Breast epithelium (tissue), 4 donors: ENCODE data around the gene CHD9. TPM values are rescaled to one million over a fixed set of nuclear protein-coding genes. Genes with fewer than 3 reads are reported as not detected.

ENCODE experiments used
- DNase-seq, 2 donors: peaks; one replicate each; pipeline ENCODE4 v3.0.0-alpha.2; 2019; ENCODE audit warnings: low spot score in 2 of 2
- H3K27ac ChIP-seq, 2 donors: fragments of 200-600 bp; sonication (generic) in 1 of 2; one replicate each; pipeline ENCODE4 v1.5.1; 2016 to 2019; ENCODE audit warnings: mild to moderate bottlenecking in 1 of 2
- H3K27me3 ChIP-seq, 2 donors: fragments of 200-600 bp; sonication (generic) in 1 of 2; one replicate each; pipeline versions ENCODE4 v1.5.1 to v1.6.0; 2017 to 2019; ENCODE audit warnings: control low read depth in 1 of 2, mild to moderate bottlenecking in 1 of 2
- H3K36me3 ChIP-seq: fragments of 200-600 bp; one replicate; pipeline ENCODE4 v1.5.1; 2019
- H3K4me1 ChIP-seq, 2 donors: fragments of 200-600 bp; sonication (generic); one replicate each; pipeline ENCODE4 v1.5.1; 2016 to 2019; ENCODE audit warnings: control low read depth in 1 of 2
- H3K4me3 ChIP-seq, 3 donors: fragments of 200-600 bp; sonication (generic); 1 replicate in 2 of 3; 2 replicates in 1 of 3; pipeline ENCODE4 v1.5.1; 2016 to 2019; ENCODE audit warnings: mild to moderate bottlenecking in 3 of 3, moderate library complexity in 2 of 3
- H3K9me3 ChIP-seq, 2 donors: fragments of 200-600 bp; sonication (generic) in 1 of 2; one replicate each; pipeline ENCODE4 v1.5.1; 2016 to 2019; ENCODE audit warnings: control low read depth in 1 of 2
- POLR2A ChIP-seq: fragments of 450-650 bp; IDR thresholded peaks from one replicate; pipeline ENCODE4 v1.6.1; 2016; ENCODE audit warnings: antibody characterized with exemption, mild to moderate bottlenecking, moderate library complexity
- POLR2AphosphoS5 ChIP-seq, 3 donors: sonication (generic); formaldehyde crosslinking; IDR thresholded peaks; one replicate each; pipeline ENCODE4 v1.6.1; 2017; ENCODE audit warnings: antibody characterized with exemption in 3 of 3
- intact Hi-C: fragments of 100-400 bp; cut with DNase I; formaldehyde crosslinking; loops from one replicate; pipeline ENCODE4 v1.15.1; 2023; ENCODE audit warnings: low total_unique reads
- total RNA-seq, 3 donors: library from RNA; depleted of rRNA; stranded (reverse); fragments of >200 nt; gene quantifications; one replicate each; pipeline ENCODE4 v1.1.0, GENCODE V29; 2016
- TF ChIP-seq, protein P1 (sequence below), 3 donors: fragments of 450-650 bp; IDR thresholded peaks; one replicate each; pipeline ENCODE4 v1.5.1; 2016 to 2017; ENCODE audit warnings: antibody characterized with exemption in 3 of 3, mild to moderate bottlenecking in 3 of 3, moderate library complexity in 3 of 3

CHD9 gene
- total RNA-seq, 3 donors from 2014 or later, result 93.8 to 160 (median 158) TPM

DNA sequence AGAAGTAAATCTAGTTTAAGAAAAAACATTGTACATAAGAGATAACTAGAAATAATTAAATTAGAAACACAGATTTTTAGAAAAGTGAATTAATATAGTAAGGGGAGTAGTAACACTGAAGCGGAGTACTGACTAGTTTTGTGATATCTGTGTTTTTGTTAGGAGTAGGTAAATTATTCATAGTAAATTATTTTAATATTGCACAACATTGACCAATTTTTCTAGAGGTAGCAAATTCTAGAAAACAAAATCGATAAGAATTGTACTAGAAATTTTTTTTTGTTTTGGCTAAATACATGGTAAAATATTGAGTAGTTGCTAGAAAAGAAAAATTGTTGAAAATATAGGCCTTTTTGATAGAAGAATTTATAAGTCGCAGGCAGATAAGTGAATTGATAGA is 156.5 kb downstream of the CHD9 start:
- peak overlapping the region in 1 of 2 donors; percentile 4 for H3K27ac ChIP-seq
- H3K36me3 ChIP-seq, result no peaks in the 10 kb centered on the region
- no peaks in the 10 kb centered on the region for H3K9me3 ChIP-seq
- H3K4me1 ChIP-seq, result peaks cover 0 to 14% of the 10 kb centered on the region in 2 donors
- intact Hi-C loops, result no loop called here
- H3K27me3 ChIP-seq, result no peaks in the 10 kb centered on the region
- DNase-seq, result no peak
- peak overlapping the region in 1 of 3 donors; percentile 43 for H3K4me3 ChIP-seq
- TF ChIP-seq POLR2A (no peak), POLR2AphosphoS5 (IDR thresholded peaks at IDR 0.05) (no peak)
- TF ChIP-seq, protein P1, sequence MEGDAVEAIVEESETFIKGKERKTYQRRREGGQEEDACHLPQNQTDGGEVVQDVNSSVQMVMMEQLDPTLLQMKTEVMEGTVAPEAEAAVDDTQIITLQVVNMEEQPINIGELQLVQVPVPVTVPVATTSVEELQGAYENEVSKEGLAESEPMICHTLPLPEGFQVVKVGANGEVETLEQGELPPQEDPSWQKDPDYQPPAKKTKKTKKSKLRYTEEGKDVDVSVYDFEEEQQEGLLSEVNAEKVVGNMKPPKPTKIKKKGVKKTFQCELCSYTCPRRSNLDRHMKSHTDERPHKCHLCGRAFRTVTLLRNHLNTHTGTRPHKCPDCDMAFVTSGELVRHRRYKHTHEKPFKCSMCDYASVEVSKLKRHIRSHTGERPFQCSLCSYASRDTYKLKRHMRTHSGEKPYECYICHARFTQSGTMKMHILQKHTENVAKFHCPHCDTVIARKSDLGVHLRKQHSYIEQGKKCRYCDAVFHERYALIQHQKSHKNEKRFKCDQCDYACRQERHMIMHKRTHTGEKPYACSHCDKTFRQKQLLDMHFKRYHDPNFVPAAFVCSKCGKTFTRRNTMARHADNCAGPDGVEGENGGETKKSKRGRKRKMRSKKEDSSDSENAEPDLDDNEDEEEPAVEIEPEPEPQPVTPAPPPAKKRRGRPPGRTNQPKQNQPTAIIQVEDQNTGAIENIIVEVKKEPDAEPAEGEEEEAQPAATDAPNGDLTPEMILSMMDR (IDR thresholded peaks at IDR 0.05), result no peak

DNA sequence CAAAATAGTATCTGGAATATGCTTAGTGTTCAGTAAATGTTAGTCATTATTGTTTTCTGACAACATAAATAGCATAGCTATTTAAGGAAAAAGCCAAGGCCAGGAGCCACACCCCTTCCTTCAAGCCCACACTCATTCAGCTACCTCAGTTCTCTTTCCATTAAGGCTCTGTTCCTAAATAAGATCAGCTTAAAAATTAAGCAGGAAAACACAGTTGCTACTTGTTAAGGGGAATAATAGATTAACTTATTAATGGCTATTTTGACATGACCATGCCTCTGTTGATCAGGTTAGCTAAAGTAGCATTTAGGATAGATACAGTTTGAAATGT is 158.1 kb downstream of the CHD9 start:
- intact Hi-C loops, result no loop called here

DNA sequence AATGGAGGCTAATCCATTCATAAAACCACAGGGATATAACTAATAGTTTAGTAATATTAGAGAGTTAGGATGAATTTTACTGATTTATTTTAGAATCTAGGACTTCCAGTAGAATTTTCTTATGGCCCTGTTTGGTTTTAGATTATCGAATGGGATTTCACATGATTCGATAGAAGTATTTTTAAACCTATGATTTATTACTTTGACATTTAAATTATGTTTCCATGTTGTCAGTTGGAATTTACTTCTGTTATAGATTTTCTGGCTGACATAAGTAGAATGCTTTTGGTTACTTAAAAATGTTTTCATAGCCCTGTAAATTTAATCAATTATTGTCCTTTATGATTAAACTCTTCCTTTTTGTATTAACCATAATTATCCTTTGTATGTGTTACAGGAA is 158.8 kb downstream of the CHD9 start:
- H3K9me3 ChIP-seq, result no peaks in the 10 kb centered on the region
- no peak overlapping the region for H3K4me3 ChIP-seq
- H3K27ac ChIP-seq, result no peak overlapping the region
- H3K4me1 ChIP-seq, result peaks cover 0 to 8% of the 10 kb centered on the region in 2 donors
- no peak for DNase-seq
- intact Hi-C loops, result no loop called here
- TF ChIP-seq, protein P1 (IDR thresholded peaks at IDR 0.05), result no peak
- TF ChIP-seq POLR2A (no peak), POLR2AphosphoS5 (IDR thresholded peaks at IDR 0.05) (no peak)
- H3K27me3 ChIP-seq, result no peaks in the 10 kb centered on the region
- H3K36me3 ChIP-seq, result no peaks in the 10 kb centered on the region

More for the DNA sequence above, 158.1 kb downstream of the CHD9 start:
- no peak for DNase-seq
- H3K27ac ChIP-seq, result peak overlapping the region in 1 of 2 donors; percentile 11
- no peaks in the 10 kb centered on the region for H3K9me3 ChIP-seq
- no peak for TF ChIP-seq POLR2AphosphoS5 (IDR thresholded peaks at IDR 0.05)
- TF ChIP-seq, protein P1 (IDR thresholded peaks at IDR 0.05), result no peak
- TF ChIP-seq POLR2A, result no peak
- H3K27me3 ChIP-seq, result no peaks in the 10 kb centered on the region
- H3K4me3 ChIP-seq, result peak overlapping the region in 1 of 3 donors; percentile 26
- H3K4me1 ChIP-seq, result peaks cover 0 to 9% of the 10 kb centered on the region in 2 donors
- no peaks in the 10 kb centered on the region for H3K36me3 ChIP-seq

DNA sequence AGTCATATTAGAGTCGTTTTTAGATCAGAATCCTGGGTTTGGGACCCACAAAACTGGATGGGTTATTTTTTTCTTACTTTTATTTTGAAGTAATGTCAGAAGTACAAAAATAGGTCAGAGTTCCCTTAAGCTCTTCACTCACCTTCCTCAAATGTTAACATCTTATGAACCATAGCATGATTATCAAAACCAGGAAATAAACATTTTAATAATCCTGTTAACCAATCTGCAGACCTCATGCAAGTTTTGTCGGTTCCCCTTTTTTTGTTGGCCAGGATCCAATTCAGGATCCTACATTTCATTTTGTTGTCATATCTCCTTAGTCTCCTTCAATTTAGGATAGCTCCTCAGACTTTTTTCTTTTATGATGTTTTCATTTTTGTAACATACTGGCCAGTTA is 162.0 kb downstream of the CHD9 start:
- Histone ChIP-seq H3K27ac (no peak overlapping the region), H3K4me1 (peaks cover 0 to 18% of the 10 kb centered on the region in 2 donors), H3K9me3 (no peaks in the 10 kb centered on the region), H3K27me3 (no peaks in the 10 kb centered on the region), H3K36me3 (no peaks in the 10 kb centered on the region), H3K4me3 (no peak overlapping the region)
- TF ChIP-seq, protein P1 (IDR thresholded peaks at IDR 0.05), result no peak
- no peak for TF ChIP-seq POLR2A
- no peak for TF ChIP-seq POLR2AphosphoS5 (IDR thresholded peaks at IDR 0.05)
- no peak for DNase-seq
- intact Hi-C loops, result no loop called here

DNA sequence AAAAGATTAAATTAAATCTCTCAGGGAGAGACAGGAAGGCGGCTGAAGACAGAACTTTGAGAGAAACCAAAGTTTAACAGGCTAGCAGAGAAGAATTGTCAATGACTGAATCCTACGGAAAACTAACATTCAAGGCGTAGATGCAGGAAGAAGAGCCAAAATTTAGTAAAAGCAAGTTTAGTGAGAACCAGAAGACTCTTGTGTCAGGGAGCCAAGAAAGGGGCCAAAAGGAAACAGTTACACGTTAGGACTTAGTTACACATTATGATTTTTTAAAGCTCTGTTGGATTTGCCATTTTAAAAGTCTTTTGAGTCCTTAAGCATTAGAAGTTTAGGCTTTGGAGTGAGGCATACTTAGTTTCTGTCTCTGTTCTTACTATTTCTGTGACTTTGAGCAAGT is 164.6 kb downstream of the CHD9 start:
- Histone ChIP-seq H3K27me3 (no peaks in the 10 kb centered on the region), H3K4me1 (peaks cover 0 to 18% of the 10 kb centered on the region in 2 donors), H3K4me3 (no peak overlapping the region), H3K9me3 (no peaks in the 10 kb centered on the region), H3K36me3 (no peaks in the 10 kb centered on the region), H3K27ac (peak overlapping the region; percentile 5 to 27)
- TF ChIP-seq, protein P1 (IDR thresholded peaks at IDR 0.05), result no peak
- no peak for TF ChIP-seq POLR2AphosphoS5 (IDR thresholded peaks at IDR 0.05)
- TF ChIP-seq POLR2A, result no peak
- intact Hi-C loops, result no loop called here
- no peak for DNase-seq
